ENCODE data around the gene DUSP28.

The DUSP28 gene

DNA sequence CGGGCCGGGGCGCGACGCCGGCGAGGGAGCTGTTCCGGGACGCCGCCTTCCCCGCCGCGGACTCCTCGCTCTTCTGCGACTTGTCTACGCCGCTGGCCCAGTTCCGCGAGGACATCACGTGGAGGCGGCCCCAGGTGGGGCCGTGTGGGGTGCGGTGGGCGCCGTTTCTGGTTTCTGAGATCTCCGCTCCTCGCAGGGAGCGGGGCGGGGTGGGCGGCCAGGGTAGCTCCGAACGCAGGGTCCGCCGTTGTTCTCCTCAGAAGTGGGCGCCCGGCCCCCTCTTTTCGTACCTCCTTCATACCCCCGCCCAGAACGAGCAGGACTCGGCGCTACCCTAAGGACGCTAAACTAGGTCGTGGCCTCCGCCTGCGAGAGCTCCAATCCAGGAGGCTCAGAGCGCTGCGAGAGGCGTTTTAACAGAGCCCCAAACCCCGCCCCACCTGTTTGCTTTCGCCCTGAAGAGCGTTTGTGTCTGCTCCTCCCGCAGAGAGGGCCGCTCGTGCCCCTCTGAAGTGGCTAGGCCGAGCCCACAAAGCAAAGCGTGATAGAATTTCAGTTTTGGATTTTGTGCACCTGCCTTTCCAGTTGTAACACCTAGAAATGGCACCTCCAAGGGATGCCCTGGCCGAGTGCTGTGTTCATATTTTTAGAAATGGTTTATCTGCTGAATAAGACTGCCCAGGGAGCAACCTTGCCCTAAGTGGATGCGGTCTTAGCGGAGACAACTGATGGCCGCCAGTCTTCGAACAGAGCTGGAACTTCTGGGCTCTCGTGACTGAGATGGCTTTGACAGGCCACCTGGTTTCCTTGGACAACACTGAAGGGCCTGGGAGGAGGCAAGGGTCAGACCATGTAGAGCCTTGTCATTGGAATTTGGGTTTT lies 27.0 kb downstream of the DUSP28 start:
- DNase-seq = peak; percentile 33

DNA sequence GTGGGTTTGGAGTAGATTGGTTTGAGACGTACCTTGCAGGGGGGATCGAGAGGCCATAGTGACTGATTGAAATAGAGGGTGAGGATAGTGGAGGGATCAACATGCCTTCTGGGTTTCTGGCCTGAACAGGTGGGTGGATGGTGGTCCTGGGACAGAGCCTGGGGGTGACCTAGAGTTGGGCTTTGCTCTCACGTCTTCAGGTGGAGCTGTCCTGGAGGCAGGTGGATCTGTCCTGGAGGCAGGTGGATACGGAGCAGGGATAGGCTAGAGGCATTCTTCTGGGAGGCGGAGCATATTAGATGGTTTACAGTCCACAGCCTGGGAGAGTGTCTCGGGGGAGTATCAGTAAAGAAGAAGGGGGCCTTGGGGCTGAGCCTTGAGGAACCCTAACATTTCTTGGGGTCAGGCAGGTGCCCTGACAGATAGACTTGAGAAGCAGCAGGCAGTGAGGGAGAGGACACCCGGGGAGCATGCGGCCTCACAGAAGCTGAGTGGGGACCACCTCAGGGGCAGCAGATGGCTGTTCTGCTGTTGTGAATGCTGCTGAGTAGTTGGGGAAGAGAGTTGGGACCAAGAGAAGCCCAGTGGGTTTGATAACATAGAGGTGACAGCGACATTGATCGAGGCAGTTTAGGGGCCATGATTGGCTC lies 28.0 kb downstream of the DUSP28 start:
- no peak for DNase-seq

DNA sequence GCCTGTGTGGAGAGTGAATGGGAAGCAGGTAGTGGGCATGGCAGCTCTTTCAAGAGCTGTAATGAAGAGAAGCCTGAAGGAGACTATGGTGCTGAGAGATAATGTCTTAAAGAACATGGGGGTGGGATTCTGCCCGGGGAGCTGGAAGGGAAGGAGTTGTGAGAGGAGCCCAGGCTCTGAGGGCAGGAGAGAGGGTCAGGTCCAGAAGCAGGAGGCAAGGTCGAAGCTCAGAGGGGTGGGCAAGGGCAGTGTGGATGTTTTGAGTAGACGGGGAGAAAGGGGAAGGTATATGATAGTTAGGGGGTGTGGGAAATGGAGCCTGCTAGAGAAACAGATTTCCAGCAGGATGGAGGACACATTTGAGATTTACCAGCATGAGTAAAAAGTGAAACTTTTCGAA lies 28.5 kb downstream of the DUSP28 start:
- no peak for DNase-seq

DNA sequence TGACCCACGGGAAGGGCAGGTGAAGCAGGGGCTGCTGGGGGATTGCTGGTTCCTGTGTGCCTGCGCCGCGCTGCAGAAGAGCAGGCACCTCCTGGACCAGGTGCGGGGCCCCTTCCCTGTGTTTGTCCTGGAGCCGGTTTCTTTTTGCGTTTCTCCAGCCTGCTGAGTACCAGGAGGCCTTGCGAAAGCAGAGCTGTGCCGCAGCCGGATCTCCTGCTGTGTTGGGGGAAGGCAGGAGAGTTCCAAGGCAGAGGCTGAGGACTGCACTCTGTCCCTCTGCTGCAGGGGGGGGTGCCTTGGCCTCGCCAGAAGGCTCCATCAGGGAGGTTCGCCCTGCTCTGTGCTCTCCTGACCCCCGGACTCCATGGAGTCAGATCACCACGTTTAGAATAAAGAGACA lies 29.2 kb downstream of the DUSP28 start:
- no peak for DNase-seq

DNA sequence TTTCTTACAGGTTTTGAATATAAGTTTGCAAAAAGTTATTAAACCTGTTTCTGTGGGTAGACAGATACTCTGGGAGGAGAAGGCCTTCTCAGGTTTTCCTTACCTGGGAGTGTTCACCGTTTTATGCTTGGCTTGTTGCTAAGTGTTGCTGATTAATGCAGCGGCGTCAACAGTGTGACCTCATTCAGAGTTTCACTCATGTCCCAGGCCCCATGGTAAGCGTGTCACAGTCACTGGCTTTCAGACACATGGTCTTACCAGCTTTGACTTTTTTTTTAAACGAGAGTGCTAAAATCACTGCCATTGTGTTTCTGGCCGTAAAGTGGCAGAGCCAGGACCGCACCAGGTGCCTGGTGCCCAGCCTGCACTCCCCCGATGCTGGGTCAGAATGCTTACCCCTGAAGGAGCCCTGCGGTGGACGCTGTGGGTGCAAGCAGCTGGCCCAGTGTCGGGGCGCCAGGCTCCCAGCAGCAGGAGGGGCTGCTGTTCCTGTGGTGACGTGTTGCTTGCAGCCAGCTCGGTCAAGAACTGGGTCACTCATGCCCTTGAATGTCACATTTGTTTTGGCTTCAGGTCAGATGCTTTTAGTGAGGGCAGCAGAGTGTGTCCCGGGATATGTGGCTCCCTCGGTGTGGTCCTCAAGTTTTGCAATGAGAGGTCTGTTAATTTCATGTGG lies 29.8 kb downstream of the DUSP28 start:
- no peak for DNase-seq

DNA sequence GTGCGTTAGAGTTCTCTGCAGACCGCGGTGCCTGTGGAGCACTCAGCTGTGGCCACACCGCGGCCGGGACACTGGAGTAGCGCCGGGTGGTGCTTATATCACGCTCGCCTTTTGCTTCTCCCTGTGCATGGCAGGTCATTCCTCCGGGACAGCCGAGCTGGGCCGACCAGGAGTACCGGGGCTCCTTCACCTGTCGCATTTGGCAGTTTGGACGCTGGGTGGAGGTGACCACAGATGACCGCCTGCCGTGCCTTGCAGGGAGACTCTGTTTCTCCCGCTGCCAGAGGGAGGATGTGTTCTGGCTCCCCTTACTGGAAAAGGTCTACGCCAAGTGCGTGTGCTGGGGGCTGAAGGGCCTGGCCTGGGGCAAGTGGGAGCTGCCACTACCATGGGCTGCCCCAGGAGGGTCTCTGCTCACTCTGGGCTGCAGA lies 30.5 kb downstream of the DUSP28 start:
- no peak for DNase-seq

DNA sequence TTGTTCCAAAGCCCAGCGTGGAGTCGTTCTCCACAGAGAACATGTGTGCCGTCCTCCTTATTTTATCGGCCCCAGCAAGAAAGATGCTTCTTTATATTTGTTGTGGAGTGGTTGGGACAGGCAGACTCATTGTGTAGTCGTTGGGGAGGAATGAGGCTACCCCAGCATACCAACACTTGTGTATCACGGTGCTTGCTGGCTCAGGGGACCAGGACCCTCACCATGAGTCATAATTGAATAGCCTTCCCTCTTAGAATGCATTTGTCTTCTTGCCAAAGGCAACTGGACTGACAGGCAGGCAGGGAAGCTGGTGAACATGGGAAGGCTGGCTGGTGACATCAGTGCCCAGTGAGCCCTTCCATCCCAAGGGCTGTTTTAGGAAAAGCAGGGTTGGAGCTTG lies 31.1 kb downstream of the DUSP28 start:
- DNase-seq = peak; percentile 44

DNA sequence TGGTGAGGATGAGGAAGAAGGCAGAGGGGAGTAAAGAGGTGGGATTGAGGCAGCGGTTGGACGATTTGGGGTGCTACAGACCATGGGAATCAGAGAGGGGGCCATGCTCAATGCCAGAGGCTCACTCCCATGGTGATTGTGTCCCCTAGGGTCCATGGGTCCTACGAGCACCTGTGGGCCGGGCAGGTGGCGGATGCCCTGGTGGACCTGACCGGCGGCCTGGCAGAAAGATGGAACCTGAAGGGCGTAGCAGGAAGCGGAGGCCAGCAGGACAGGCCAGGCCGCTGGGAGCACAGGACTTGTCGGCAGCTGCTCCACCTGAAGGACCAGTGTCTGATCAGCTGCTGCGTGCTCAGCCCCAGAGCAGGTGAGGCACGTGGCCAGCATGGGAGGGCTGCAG lies 31.6 kb downstream of the DUSP28 start:
- DNase-seq = no peak

DNA sequence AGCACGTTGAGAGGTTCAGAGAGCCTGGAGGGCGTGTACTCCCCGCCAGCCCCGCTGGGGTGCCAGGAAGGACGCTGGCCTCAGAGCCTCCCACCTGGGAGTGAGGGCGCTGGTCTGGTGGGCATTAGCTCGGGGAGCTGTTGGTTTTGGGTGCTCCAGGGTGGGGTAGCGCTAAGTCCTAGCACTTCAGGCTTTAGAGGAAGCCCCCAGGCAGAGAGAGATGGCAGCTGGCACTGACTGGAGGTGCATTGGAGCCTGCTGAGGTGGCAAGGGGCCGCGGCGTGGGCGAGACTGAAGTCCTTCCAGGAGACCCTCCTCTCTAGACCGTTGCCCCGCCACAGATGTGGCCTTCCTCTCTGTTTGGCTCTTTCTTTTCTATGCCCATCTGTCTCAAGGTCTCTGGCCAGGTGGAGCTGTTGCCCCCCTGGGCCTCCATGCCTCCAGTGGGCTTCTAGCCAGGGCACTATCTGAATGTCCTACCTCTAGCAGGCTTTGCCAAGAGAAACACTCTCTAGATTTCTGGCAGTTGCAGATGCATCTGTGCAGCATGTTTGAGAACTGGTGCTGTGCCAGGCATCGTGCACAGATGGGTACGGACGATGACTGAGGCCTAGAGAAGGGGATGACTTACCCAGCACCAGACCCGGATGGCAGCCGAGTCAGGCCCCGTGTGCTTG lies 33.0 kb downstream of the DUSP28 start:
- no peak for DNase-seq

DNA sequence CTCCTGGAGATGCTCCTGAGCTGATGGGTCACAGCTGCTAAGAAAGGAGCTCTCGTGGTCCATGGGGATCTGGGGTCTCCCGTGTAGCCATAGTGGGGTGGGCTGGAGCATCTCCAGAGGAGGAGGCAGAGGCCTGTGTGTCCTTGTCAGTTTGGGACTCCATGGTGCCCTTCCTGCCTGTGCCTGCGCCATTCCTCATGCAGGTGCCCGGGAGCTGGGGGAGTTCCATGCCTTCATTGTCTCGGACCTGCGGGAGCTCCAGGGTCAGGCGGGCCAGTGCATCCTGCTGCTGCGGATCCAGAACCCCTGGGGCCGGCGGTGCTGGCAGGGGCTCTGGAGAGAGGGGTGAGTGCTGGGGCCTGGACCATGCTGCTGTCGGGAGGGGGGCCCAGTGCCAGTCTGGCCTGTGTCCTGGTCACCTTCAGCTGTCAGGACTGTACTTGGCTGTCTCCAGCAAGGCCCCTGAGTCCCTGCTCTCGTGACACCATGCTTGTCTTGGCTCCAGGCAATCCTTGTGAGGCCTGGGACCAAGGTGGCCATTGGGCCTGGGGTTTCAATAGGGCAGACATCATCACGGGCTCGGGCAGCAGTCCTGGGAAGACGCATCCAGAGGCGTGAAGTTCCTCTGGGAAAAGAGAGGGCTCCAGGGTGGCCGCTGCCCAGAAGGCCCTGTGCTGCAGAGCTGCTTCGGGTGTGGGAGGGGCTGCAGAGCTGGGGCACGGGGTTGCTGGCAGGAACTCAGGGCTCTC lies 33.7 kb downstream of the DUSP28 start:
- no peak for DNase-seq

DNA sequence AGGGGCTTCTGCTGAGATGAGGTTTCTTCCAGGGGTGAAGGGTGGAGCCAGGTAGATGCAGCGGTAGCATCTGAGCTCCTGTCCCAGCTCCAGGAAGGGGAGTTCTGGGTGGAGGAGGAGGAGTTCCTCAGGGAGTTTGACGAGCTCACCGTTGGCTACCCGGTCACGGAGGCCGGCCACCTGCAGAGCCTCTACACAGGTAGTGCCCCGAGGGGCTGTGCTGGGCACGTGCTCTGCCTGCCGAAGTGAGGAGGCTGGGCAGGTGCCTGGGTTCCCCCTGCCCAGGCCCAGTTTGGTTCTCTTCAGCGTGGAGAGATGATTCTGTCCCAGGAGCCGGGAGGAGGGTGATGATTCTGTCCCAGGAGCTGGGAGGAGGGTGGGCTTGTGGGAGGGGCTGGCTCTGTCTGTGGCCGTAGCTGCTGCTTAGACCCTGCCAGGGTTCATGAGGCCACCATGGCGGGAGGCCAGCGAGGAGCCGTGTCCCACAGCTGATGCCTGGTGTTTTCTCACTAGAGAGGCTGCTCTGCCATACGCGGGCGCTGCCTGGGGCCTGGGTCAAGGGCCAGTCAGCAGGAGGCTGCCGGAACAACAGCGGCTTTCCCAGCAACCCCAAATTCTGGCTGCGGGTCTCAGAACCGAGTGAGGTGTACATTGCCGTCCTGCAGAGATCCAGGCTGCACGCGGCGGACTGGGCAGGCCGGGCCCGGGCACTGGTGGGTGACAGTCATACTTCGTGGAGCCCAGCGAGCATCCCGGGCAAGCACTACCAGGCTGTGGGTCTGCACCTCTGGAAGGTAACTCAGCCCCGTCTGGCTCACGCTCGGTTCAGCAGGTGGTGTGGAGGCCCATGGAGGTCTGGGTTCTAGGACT lies 34.6 kb downstream of the DUSP28 start:
- DNase-seq = no peak

DNA sequence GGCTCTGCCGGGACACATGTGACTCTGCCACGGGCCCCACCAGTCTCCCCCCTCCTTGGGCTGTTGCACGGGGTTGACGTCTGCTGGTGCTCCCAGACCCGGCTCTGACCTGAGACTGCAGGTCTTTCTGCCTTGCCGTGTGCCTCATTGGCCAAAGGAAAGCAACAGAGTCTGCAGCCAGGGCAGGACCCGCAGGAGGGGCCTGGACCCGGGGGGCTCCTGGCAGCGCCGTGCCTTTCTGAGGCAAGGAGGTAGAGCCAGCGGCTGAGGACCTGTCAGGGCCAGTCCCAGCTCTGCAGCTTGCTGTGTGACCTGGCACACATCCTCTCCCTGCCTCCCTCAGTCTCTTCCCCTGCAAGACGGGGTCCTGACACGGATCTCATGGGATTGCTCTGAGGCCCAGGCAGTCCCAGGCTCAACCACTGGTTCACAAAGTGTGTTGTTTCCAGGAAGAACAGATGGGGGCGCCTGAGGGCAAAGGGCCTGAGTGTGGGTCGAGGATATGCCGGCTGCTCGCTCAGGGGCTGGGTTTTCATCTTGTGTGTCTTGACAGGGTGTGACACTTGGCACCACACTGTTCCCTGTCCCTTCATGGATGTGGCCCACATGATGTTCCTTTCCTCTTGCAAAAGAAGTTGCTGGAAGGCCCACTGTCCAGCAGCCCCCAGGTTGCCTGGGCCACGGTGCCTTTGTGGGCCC lies 35.4 kb downstream of the DUSP28 start:
- no peak for DNase-seq

DNA sequence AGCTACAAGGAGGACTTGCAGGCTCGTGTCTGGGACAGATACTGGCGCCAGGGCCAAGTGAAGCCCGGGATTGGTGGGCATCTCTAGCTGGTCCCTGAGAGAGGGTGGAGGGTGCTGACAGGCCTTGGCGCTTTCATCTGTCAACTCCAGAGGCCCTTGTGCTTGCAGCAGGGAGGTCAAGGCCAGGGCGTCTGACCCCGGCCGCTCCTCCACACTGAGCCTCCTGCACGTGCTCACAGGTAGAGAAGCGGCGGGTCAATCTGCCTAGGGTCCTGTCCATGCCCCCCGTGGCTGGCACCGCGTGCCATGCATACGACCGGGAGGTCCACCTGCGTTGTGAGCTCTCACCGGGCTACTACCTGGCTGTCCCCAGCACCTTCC lies 35.9 kb downstream of the DUSP28 start:
- DNase-seq = no peak

DNA sequence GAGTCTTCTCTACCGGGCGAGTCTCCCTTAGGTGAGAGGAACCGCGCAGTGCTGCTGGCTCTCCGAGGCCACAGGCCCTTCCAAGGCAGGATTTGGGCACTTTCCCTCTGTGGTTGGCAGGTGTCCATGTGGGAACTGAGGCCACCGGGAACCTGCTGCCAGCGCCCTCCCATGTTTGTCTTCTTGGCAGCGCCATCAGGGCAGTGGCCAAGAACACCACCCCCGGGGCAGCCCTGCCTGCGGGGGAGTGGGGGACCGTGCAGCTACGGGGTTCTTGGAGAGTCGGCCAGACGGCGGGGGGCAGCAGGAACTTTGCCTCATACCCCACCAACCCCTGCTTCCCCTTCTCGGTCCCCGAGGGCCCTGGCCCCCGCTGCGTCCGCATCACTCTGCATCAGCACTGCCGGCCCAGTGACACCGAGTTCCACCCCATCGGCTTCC lies 36.4 kb downstream of the DUSP28 start:
- DNase-seq = no peak

DNA sequence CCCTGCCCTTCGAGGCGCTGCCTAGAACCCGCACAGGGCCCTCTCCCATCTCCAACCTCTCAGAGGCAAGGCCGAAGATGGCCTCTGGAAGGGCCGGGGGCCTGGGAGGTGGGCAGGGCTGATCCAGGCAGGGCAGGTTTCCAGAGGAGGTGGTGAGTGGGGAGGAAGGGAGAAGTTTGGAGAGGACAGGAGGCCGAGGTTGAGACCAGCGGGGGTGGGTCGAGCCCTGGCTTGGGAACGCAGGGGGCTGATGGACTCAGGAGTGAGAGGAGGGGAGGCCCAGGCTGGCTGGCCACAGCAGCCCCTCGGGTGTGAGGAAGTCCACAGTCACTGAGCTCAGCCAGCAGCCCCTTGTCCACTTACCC lies 36.9 kb downstream of the DUSP28 start:
- no peak for DNase-seq

DNA sequence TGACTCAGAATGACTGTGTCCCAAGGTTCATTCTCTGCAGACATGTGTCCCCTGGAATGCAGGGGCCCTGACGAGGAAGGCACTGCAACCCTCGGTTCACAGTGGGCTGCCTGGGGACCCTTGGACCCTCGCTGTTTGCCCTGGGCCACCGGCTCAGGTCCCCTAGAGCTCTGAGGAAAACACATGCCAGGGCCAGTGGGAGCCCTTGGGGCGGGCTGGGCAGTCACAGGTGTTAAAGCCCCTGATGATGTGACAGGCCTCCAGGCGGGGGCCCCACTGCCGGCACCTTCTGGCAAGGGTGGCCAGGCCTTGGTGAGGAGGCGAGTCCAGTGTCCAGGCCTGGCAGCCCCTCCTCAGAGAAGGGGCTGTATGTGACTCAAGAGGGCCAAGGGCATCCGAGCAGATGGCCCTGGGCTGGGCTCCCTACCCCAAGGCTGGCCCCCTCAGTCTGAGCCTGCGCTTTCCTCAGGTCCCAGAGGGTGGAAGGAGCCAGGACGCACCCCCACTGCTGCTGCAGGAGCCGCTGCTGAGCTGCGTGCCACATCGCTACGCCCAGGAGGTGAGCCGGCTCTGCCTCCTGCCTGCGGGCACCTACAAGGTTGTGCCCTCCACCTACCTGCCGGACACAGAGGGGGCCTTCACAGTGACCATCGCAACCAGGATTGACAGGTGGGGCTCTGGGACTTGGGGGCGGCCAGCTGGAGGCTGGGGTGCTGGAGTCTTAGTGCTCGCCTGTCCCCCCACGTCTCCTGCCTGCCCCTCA lies 37.4 kb downstream of the DUSP28 start:
- no peak for DNase-seq

DNA sequence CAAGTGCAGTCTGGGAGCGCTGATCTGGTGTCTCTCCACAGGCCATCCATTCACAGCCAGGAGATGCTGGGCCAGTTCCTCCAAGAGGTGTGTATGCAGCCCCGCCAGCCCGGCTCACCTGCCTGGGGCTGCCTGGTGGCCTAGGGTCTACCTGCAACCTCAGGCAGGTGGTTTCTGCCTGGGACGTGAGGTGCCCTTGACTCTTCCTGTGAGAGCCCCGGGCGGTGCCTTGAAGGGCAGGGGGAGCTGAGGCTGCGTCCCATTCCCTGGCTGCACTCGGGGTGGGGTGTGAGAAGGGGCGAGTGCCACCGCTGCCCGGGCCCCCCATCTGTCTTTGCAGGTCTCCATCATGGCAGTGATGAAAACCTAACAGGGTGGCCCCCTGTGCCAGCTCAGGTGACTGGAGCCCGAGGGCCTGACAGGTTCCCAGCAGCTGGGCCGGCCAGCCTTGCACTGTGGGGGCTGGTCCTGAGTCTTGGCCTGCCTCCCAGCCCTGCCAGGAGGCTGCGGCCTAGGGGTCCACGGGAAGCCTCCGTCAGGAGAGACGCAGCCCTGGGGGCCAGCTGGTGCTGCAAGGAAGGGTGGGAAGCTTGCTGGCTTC lies 38.3 kb downstream of the DUSP28 start:
- no peak for DNase-seq

DNA sequence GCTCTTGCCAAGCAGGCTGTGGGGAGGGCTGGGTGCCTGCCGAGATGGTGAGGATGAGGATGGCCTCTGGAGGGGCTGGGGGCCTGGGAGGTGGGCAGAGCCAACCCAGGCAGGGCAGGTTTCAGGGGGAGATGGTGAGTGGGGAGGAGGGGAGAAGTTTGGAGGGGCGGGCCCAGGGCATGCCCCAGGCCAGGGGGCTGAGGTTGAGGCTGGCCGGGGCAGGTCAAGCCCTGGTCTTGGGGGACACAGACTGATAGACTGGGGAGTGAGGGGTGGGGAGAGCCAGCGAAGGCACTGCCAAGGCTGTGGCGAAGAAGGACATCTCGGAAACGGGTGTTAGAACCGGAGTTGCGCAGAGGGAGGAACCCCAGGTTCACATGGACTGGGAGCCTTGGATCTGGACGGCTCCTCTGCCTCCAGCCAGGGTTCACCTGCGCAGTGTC lies 39.0 kb downstream of the DUSP28 start:
- no peak for DNase-seq

DNA sequence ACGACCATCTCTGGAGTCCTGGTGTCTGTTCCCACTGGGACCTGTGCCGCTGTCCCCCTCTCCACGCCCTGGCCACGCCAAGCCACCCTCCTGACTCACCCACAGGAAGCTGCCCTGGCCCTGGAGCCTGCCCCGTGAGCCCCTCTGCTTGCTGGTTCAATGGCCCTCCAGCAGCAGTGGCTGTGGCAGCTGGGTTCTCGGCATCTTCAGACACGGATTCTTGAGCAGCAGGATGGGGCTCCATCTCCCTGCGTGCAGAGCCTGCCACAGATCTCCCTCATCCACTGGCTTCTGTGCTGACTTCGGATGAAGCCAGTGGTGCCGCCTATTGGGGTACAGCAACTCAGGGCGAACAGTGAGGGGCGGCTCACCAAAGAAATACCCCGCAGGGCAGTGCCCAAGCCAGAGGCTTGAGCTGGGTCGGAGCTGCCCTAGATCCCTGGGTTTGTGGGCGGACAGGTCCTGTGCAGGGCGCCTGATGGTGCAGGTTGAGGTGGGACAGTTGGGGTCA lies 40.3 kb downstream of the DUSP28 start:
- no peak for DNase-seq
